SU-DHL-6 (cell line): ENCODE data around the gene PAFAH1B1.

Experiments
- EZH2phosphoT487 ChIP-seq: fragments of 200-600 bp; sonication (generic), shearing (Covaris generic); conservative IDR thresholded peaks from 2 replicates; pipeline ENCODE4 v1.6.1; 2018; ENCODE audit warnings: mild to moderate bottlenecking, antibody characterized with exemption, low read length, moderate library complexity, mixed read lengths
- TF ChIP-seq, protein P1 (sequence below): fragments of 200-600 bp; sonication (generic); IDR thresholded peaks from one replicate; pipeline ENCODE4 v1.5.1; 2017; ENCODE audit warnings: antibody characterized with exemption, mild to moderate bottlenecking, low read length, moderate library complexity; ENCODE audit not compliant: insufficient read depth, poor library complexity, severe bottlenecking

DNA sequence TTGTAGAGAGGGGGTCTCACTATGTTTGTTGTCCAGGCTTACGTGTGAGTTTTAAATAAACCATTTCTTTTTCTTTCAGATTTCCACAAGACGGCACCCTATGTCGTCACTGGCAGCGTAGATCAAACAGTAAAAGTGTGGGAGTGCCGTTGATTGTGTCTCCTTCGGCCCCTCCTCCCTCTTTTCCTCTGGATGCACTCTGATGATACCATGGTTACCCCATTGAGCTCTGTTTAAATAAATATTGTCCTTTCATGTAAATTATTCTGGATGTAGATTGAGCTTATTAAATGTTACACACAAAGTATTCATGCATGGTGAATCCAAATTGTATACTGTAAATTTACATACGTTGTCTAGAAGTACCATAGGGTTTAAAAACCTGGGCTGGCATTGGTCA, 88.2 kb downstream of the PAFAH1B1 start:
- TF ChIP-seq, protein P1, sequence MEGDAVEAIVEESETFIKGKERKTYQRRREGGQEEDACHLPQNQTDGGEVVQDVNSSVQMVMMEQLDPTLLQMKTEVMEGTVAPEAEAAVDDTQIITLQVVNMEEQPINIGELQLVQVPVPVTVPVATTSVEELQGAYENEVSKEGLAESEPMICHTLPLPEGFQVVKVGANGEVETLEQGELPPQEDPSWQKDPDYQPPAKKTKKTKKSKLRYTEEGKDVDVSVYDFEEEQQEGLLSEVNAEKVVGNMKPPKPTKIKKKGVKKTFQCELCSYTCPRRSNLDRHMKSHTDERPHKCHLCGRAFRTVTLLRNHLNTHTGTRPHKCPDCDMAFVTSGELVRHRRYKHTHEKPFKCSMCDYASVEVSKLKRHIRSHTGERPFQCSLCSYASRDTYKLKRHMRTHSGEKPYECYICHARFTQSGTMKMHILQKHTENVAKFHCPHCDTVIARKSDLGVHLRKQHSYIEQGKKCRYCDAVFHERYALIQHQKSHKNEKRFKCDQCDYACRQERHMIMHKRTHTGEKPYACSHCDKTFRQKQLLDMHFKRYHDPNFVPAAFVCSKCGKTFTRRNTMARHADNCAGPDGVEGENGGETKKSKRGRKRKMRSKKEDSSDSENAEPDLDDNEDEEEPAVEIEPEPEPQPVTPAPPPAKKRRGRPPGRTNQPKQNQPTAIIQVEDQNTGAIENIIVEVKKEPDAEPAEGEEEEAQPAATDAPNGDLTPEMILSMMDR, result no peak
- TF ChIP-seq EZH2phosphoT487, result no peak
